GM18508 (cell line): ENCODE measurements around the gene BAD.
"Not testable (repeated sequence)": the region's sequence is repeated elsewhere in the genome, so short reads cannot be mapped to it uniquely, and the experiment has no call there.

ENCODE experiments used
- ATAC-seq: cut with Tn5 transposase; IDR thresholded peaks from one replicate; pipeline ENCODE4 v1.9.1; 2021; ENCODE audit warnings: moderate number of reproducible peaks; ENCODE audit not compliant: insufficient read depth, unreplicated experiment

BAD gene

GRCh38 chr11:64247729-64248531 is 36.5 kb downstream of the BAD start:
- no peak for ATAC-seq

GRCh38 chr11:64246871-64247728 is 37.4 kb downstream of the BAD start, which contains the start of gene PPP1R14B:
PPP1R14B (minus strand) TSS chr11:64246943; CDS start chr11:64246673, 270 bp downstream.
- ATAC-seq = no peak

GRCh38 chr11:64246621-64246870 is 37.9 kb downstream of the BAD start:
- ATAC-seq = not testable (repeated sequence)

GRCh38 chr11:64245797-64246620 is 38.5 kb downstream of the BAD start:
- ATAC-seq = no peak

- ATAC-seq = no peak
Measured at GRCh38 chr11:64245401-64245796, 39.1 kb downstream of the BAD start.

GRCh38 chr11:64244966-64245365 is 39.5 kb downstream of the BAD start:
- no peak for ATAC-seq

GRCh38 chr11:64244107-64244506 is 40.4 kb downstream of the BAD start:
- no peak for ATAC-seq

GRCh38 chr11:64243236-64243854 is 41.1 kb downstream of the BAD start:
- no peak for ATAC-seq

GRCh38 chr11:64241491-64242374 is 42.7 kb downstream of the BAD start:
- peak; percentile 37 for ATAC-seq

- peak; percentile 34 for ATAC-seq
Measured at GRCh38 chr11:64241241-64241490, 43.3 kb downstream of the BAD start.

- ATAC-seq = peak; percentile 38
Measured at GRCh38 chr11:64240435-64241240, 43.8 kb downstream of the BAD start, which contains the start of gene FKBP2. FKBP2 (plus strand) TSS chr11:64241095; CDS start chr11:64242388, 1,293 bp downstream.

- ATAC-seq = no peak
Measured at GRCh38 chr11:64239662-64240434, 44.6 kb downstream of the BAD start.

GRCh38 chr11:64238999-64239398 is 45.5 kb downstream of the BAD start:
- no peak for ATAC-seq

GRCh38 chr11:64238076-64238475 is 46.4 kb downstream of the BAD start:
- ATAC-seq = no peak

- no peak for ATAC-seq
Measured at GRCh38 chr11:64237484-64237951, 46.9 kb downstream of the BAD start.

GRCh38 chr11:64235437-64236161 is 48.9 kb downstream of the BAD start:
- no peak for ATAC-seq
